ENCODE results near the gene MCUR1. TPM values are rescaled to one million over a fixed set of nuclear protein-coding genes. Genes with fewer than 3 reads are reported as not detected.
"Not testable (repeated sequence)": the region's sequence is repeated elsewhere in the genome, so short reads cannot be mapped to it uniquely, and the experiment has no call there.

The MCUR1 gene
- total RNA-seq, 1 experiment from 2014 or later, result 35.4 TPM

GRCh38 chr6:13776602-13777001 lies 37.8 kb downstream of the MCUR1 start:
- Mint-ChIP-seq H3K9me3 (no peaks in the 10 kb centered on the region; a peak in 1 of 5 replicates), H3K27me3 (ENCODE audit: low read depth) (no peaks in the 10 kb centered on the region; the same call in 1 of the 2 replicates), H3K36me3 (ENCODE audit: insufficient read depth in 1 of 3, low read depth in 3 of 3) (no peaks in the 10 kb centered on the region), H3K4me3 (no peak overlapping the region), H3K4me1 (no peaks in the 10 kb centered on the region), H3K27ac (no peak overlapping the region)
- Histone ChIP-seq H3K14ac (ENCODE audit: insufficient read depth, low read length) (no peak overlapping the region), H3K27me3 (ENCODE audit: insufficient read depth, low read length) (no peaks in the 10 kb centered on the region), H2AK5ac (ENCODE audit: insufficient read length, low read length) (no peak overlapping the region), H3K9ac (ENCODE audit: extremely low read depth, insufficient read length, low read length) (no peak overlapping the region), H3K4ac (ENCODE audit: low read depth, low read length) (no peak overlapping the region), H3K4me1 (ENCODE audit: insufficient read depth, low read length) (no peaks in the 10 kb centered on the region), H3K18ac (ENCODE audit: insufficient read length, low read depth, low read length) (no peak overlapping the region), H3K79me1 (ENCODE audit: insufficient read depth, low read depth, low read length, poor library complexity, severe bottlenecking) (no peaks in the 10 kb centered on the region), H3K27ac (ENCODE audit: insufficient read length, low read depth, low read length) (no peak overlapping the region), H4K20me1 (ENCODE audit: control insufficient read depth, insufficient read depth, insufficient read length) (no peaks in the 10 kb centered on the region), H3K56ac (ENCODE audit: insufficient read length, low read depth, low read length) (no peak overlapping the region), H3K79me2 (ENCODE audit: insufficient read depth, low read length) (no peaks in the 10 kb centered on the region), H4K91ac (ENCODE audit: insufficient read length, low read depth, low read length) (no peak overlapping the region), H3K23ac (ENCODE audit: insufficient read length, low read depth, low read length) (no peak overlapping the region), H2AFZ (ENCODE audit: low read length) (no peak overlapping the region), H2BK5ac (ENCODE audit: insufficient read length, low read length) (no peak overlapping the region), H2BK12ac (ENCODE audit: insufficient read length, low read depth, low read length) (no peak overlapping the region), H4K5ac (ENCODE audit: insufficient read length, low read depth, low read length) (no peak overlapping the region), H3K23me2 (ENCODE audit: insufficient read length, low read depth, low read length, poor library complexity, severe bottlenecking) (no peaks in the 10 kb centered on the region), H3T11ph (ENCODE audit: low read length) (no peak overlapping the region), H3K9me3 (ENCODE audit: control insufficient read depth, low read depth, low read length) (no peaks in the 10 kb centered on the region), H4K8ac (replicated peaks; ENCODE audit: insufficient read length, low read depth, low read length) (no peak overlapping the region), H2BK120ac (ENCODE audit: low read depth, low read length, poor library complexity, severe bottlenecking) (no peak overlapping the region), H3K4me2 (ENCODE audit: insufficient read depth, insufficient read length, low read length) (no peak overlapping the region), H2BK20ac (ENCODE audit: low read depth, low read length, poor library complexity, severe bottlenecking) (no peak overlapping the region), H2BK15ac (ENCODE audit: low read depth, low read length) (no peak overlapping the region)
- TF ChIP-seq CTCF (conservative IDR thresholded peaks at IDR 0.05), result no peak
- DNase-seq, result no peak
- WGBS (ENCODE audit: extremely low coverage, insufficient read length, low lambda C conversion rate), result no CpG with 5 or more reads among the region's 9 CpGs

- H3K9me3 Mint-ChIP-seq; H3K27ac Mint-ChIP-seq; H3K14ac ChIP-seq (ENCODE audit: insufficient read depth, low read length); H3K4me3 Mint-ChIP-seq; H3T11ph ChIP-seq (ENCODE audit: low read length); H3K9ac ChIP-seq (ENCODE audit: extremely low read depth, insufficient read length, low read length); H3K27me3 ChIP-seq (ENCODE audit: insufficient read depth, low read length); H3K23me2 ChIP-seq (ENCODE audit: insufficient read length, low read depth, low read length, poor library complexity, severe bottlenecking); H3K4me1 ChIP-seq (ENCODE audit: insufficient read depth, low read length); H3K56ac ChIP-seq (ENCODE audit: insufficient read length, low read depth, low read length); H3K79me2 ChIP-seq (ENCODE audit: insufficient read depth, low read length); H2BK5ac ChIP-seq (ENCODE audit: insufficient read length, low read length); H2BK20ac ChIP-seq (ENCODE audit: low read depth, low read length, poor library complexity, severe bottlenecking); H2AK5ac ChIP-seq (ENCODE audit: insufficient read length, low read length); H2AFZ ChIP-seq (ENCODE audit: low read length); H2BK120ac ChIP-seq (ENCODE audit: low read depth, low read length, poor library complexity, severe bottlenecking); H3K23ac ChIP-seq (ENCODE audit: insufficient read length, low read depth, low read length); H3K18ac ChIP-seq (ENCODE audit: insufficient read length, low read depth, low read length); H4K91ac ChIP-seq (ENCODE audit: insufficient read length, low read depth, low read length); H3K36me3 Mint-ChIP-seq (ENCODE audit: insufficient read depth in 1 of 3, low read depth in 3 of 3); H2BK15ac ChIP-seq (ENCODE audit: low read depth, low read length); H4K5ac ChIP-seq (ENCODE audit: insufficient read length, low read depth, low read length); H3K27me3 Mint-ChIP-seq (ENCODE audit: low read depth); H3K4me2 ChIP-seq (ENCODE audit: insufficient read depth, insufficient read length, low read length); H4K8ac ChIP-seq (replicated peaks; ENCODE audit: insufficient read length, low read depth, low read length); H3K4ac ChIP-seq (ENCODE audit: low read depth, low read length); DNase-seq; H3K9me3 ChIP-seq (ENCODE audit: control insufficient read depth, low read depth, low read length); H3K4me1 Mint-ChIP-seq; H2BK12ac ChIP-seq (ENCODE audit: insufficient read length, low read depth, low read length); H3K27ac ChIP-seq (ENCODE audit: insufficient read length, low read depth, low read length); H3K79me1 ChIP-seq (ENCODE audit: insufficient read depth, low read depth, low read length, poor library complexity, severe bottlenecking); H4K20me1 ChIP-seq (ENCODE audit: control insufficient read depth, insufficient read depth, insufficient read length): not testable (repeated sequence)
- WGBS (ENCODE audit: extremely low coverage, insufficient read length, low lambda C conversion rate), result no CpG with 5 or more reads among the region's 9 CpGs
These were observed 38.9 kb downstream of the MCUR1 start for GRCh38 chr6:13775466-13775865.
